Measurements from ENCODE around the gene SPTBN4.
"Not testable (repeated sequence)": the region's sequence is repeated elsewhere in the genome, so short reads cannot be mapped to it uniquely, and the experiment has no call there.

Gene SPTBN4

GRCh38 chr19:40497214-40497613 is 30.4 kb downstream of the SPTBN4 start:
- H2AFZ ChIP-seq (ENCODE audit: low read length): no peak overlapping the region
- no peak overlapping the region for H4K91ac ChIP-seq (ENCODE audit: low read depth, low read length, poor library complexity)
- H2AK5ac ChIP-seq (ENCODE audit: low read depth, low read length): peak overlapping the region; percentile 52
- peak overlapping the region; percentile 92 for H3K23ac ChIP-seq (ENCODE audit: low read depth, low read length, poor library complexity)
- H3K36me3 ChIP-seq (replicated peaks in 1 of 2; ENCODE audit: control insufficient read depth in 2 of 2, insufficient read depth in 2 of 2, low read length in 2 of 2): no peaks in the 10 kb centered on the region
- H3K9ac ChIP-seq (ENCODE audit: low read depth, low read length, poor library complexity): peak overlapping the region; percentile 78
- H3K79me1 ChIP-seq (ENCODE audit: low read depth, low read length): no peaks in the 10 kb centered on the region
- peak overlapping the region; percentile 59 for H2BK5ac ChIP-seq (ENCODE audit: low read length)
- peak overlapping the region; percentile 67 for H2BK12ac ChIP-seq (ENCODE audit: low read length)
- H3K27me3 ChIP-seq (ENCODE audit: control insufficient read depth in 3 of 3, insufficient read depth in 3 of 3, low read depth in 1 of 3, low read length in 3 of 3): peaks cover 0 to 7% (median 0%) of the 10 kb centered on the region in 3 experiments
- peak overlapping the region; percentile 92 for H3K14ac ChIP-seq (ENCODE audit: low read length)
- peak overlapping the region; percentile 47 for H2BK120ac ChIP-seq (ENCODE audit: low read depth, low read length)
- H3K4me1 ChIP-seq (ENCODE audit: control insufficient read depth in 2 of 2, insufficient read depth in 1 of 2, low read depth in 1 of 2, low read length in 2 of 2): peaks cover 0 to under 1% of the 10 kb centered on the region in 2 donors
- peak overlapping the region; percentile 31 for H4K8ac ChIP-seq (ENCODE audit: low read depth, low read length)
- no CpG with 5 or more reads among the region's 12 CpGs for WGBS, 2 donors (ENCODE audit: extremely low coverage in 2 of 2, insufficient read length in 2 of 2, insufficient replicate concordance in 1 of 2)
- H3K27ac ChIP-seq (replicated peaks; ENCODE audit: low read length): no peak overlapping the region
- H3K4me2 ChIP-seq (ENCODE audit: insufficient read depth, low read length, poor library complexity, severe bottlenecking): no peak overlapping the region
- peak overlapping the region in 1 of 2 donors; percentile 5 for H3K4me3 ChIP-seq (ENCODE audit: low read length in 2 of 2)
- H2BK15ac ChIP-seq (ENCODE audit: low read length): no peak overlapping the region
- peaks cover 6 to 7% of the 10 kb centered on the region in 2 donors for H3K9me3 ChIP-seq (replicated peaks in 1 of 2; ENCODE audit: control insufficient read depth in 2 of 2, insufficient read depth in 1 of 2, low read depth in 1 of 2, low read length in 2 of 2)
- H3K4ac ChIP-seq (ENCODE audit: low read length): peak overlapping the region; percentile 81
- no peak for DNase-seq (ENCODE audit: low spot score)
- H3K18ac ChIP-seq (ENCODE audit: low read length): peak overlapping the region; percentile 82

- Histone ChIP-seq H3K4me3 (ENCODE audit: low read length in 2 of 2) (no peak overlapping the region), H2AK5ac (ENCODE audit: low read depth, low read length) (no peak overlapping the region), H3K4me2 (ENCODE audit: insufficient read depth, low read length, poor library complexity, severe bottlenecking) (no peak overlapping the region), H2BK12ac (ENCODE audit: low read length) (no peak overlapping the region), H3K9ac (ENCODE audit: low read depth, low read length, poor library complexity) (no peak overlapping the region), H3K4ac (ENCODE audit: low read length) (no peak overlapping the region), H4K91ac (ENCODE audit: low read depth, low read length, poor library complexity) (no peak overlapping the region), H2AFZ (ENCODE audit: low read length) (no peak overlapping the region), H3K9me3 (replicated peaks in 1 of 2; ENCODE audit: control insufficient read depth in 2 of 2, insufficient read depth in 1 of 2, low read depth in 1 of 2, low read length in 2 of 2) (no peaks in the 10 kb centered on the region), H3K23ac (ENCODE audit: low read depth, low read length, poor library complexity) (no peak overlapping the region), H3K36me3 (replicated peaks in 1 of 2; ENCODE audit: control insufficient read depth in 2 of 2, insufficient read depth in 2 of 2, low read length in 2 of 2) (no peaks in the 10 kb centered on the region), H3K27ac (replicated peaks; ENCODE audit: low read length) (no peak overlapping the region), H3K14ac (ENCODE audit: low read length) (no peak overlapping the region), H2BK5ac (ENCODE audit: low read length) (no peak overlapping the region), H3K18ac (ENCODE audit: low read length) (no peak overlapping the region), H3K4me1 (ENCODE audit: control insufficient read depth in 2 of 2, insufficient read depth in 1 of 2, low read depth in 1 of 2, low read length in 2 of 2) (peaks cover 3 to 17% of the 10 kb centered on the region in 2 donors), H3K27me3 (ENCODE audit: control insufficient read depth in 3 of 3, insufficient read depth in 3 of 3, low read depth in 1 of 3, low read length in 3 of 3) (peaks cover 0 to 7% (median 0%) of the 10 kb centered on the region in 3 experiments), H2BK120ac (ENCODE audit: low read depth, low read length) (no peak overlapping the region), H2BK15ac (ENCODE audit: low read length) (no peak overlapping the region), H3K79me1 (ENCODE audit: low read depth, low read length) (no peaks in the 10 kb centered on the region), H4K8ac (ENCODE audit: low read depth, low read length) (no peak overlapping the region)
- WGBS, 2 donors (ENCODE audit: extremely low coverage in 2 of 2, insufficient read length in 2 of 2, insufficient replicate concordance in 1 of 2): no CpG with 5 or more reads among the region's 5 CpGs
- no peak for DNase-seq (ENCODE audit: low spot score)
Observed at GRCh38 chr19:40499320-40499719, 32.5 kb downstream of the SPTBN4 start.

GRCh38 chr19:40500678-40501530 is 34.1 kb downstream of the SPTBN4 start:
- not testable (repeated sequence) for H3K18ac ChIP-seq (ENCODE audit: low read length); H2BK120ac ChIP-seq (ENCODE audit: low read depth, low read length); H3K27me3 ChIP-seq (ENCODE audit: control insufficient read depth in 3 of 3, insufficient read depth in 3 of 3, low read depth in 1 of 3, low read length in 3 of 3); H2BK15ac ChIP-seq (ENCODE audit: low read length); H4K91ac ChIP-seq (ENCODE audit: low read depth, low read length, poor library complexity); H3K23ac ChIP-seq (ENCODE audit: low read depth, low read length, poor library complexity); H2BK12ac ChIP-seq (ENCODE audit: low read length); H4K8ac ChIP-seq (ENCODE audit: low read depth, low read length); H3K9ac ChIP-seq (ENCODE audit: low read depth, low read length, poor library complexity); H2AFZ ChIP-seq (ENCODE audit: low read length); H3K4ac ChIP-seq (ENCODE audit: low read length); DNase-seq (ENCODE audit: low spot score); H3K4me2 ChIP-seq (ENCODE audit: insufficient read depth, low read length, poor library complexity, severe bottlenecking); H3K4me3 ChIP-seq (ENCODE audit: low read length in 2 of 2); H3K9me3 ChIP-seq (replicated peaks in 1 of 2; ENCODE audit: control insufficient read depth in 2 of 2, insufficient read depth in 1 of 2, low read depth in 1 of 2, low read length in 2 of 2); H3K36me3 ChIP-seq (replicated peaks in 1 of 2; ENCODE audit: control insufficient read depth in 2 of 2, insufficient read depth in 2 of 2, low read length in 2 of 2); H2AK5ac ChIP-seq (ENCODE audit: low read depth, low read length); H3K14ac ChIP-seq (ENCODE audit: low read length); H3K27ac ChIP-seq (replicated peaks; ENCODE audit: low read length); H3K79me1 ChIP-seq (ENCODE audit: low read depth, low read length); H2BK5ac ChIP-seq (ENCODE audit: low read length)
- H3K4me1 ChIP-seq (ENCODE audit: control insufficient read depth in 2 of 2, insufficient read depth in 1 of 2, low read depth in 1 of 2, low read length in 2 of 2): peaks cover 3 to 17% of the 10 kb centered on the region in 2 donors
- no CpG with 5 or more reads among the region's 8 CpGs for WGBS, 2 donors (ENCODE audit: extremely low coverage in 2 of 2, insufficient read length in 2 of 2, insufficient replicate concordance in 1 of 2)

DNA sequence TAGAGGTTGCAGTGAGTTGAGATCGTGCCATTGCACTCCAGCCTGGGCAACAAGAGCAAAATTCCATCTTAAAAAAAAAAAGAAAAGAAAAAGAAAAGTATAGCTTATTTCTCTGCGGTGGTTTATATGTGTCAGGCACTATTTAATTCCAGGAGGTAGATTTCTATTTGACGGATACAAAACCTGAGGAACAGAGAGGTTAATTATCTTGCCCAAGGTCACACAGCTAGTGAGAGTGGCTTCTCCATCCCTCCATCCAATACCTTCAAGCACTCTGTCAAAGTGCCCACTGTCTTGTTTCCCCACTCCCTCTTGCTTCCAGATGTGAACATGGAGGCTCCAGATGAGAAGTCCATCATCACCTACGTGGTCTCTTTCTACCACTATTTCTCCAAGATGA is 34.8 kb downstream of the SPTBN4 start:
- peak overlapping the region; percentile 68 for H2BK15ac ChIP-seq (ENCODE audit: low read length)
- no peak overlapping the region for H4K91ac ChIP-seq (ENCODE audit: low read depth, low read length, poor library complexity)
- H2AK5ac ChIP-seq (ENCODE audit: low read depth, low read length): peak overlapping the region; percentile 87
- no peak overlapping the region for H2AFZ ChIP-seq (ENCODE audit: low read length)
- H3K23ac ChIP-seq (ENCODE audit: low read depth, low read length, poor library complexity): no peak overlapping the region
- no peaks in the 10 kb centered on the region for H3K9me3 ChIP-seq (replicated peaks in 1 of 2; ENCODE audit: control insufficient read depth in 2 of 2, insufficient read depth in 1 of 2, low read depth in 1 of 2, low read length in 2 of 2)
- no peaks in the 10 kb centered on the region for H3K79me1 ChIP-seq (ENCODE audit: low read depth, low read length)
- no peak overlapping the region for H2BK120ac ChIP-seq (ENCODE audit: low read depth, low read length)
- peaks cover 3 to 17% of the 10 kb centered on the region in 2 donors for H3K4me1 ChIP-seq (ENCODE audit: control insufficient read depth in 2 of 2, insufficient read depth in 1 of 2, low read depth in 1 of 2, low read length in 2 of 2)
- H3K9ac ChIP-seq (ENCODE audit: low read depth, low read length, poor library complexity): no peak overlapping the region
- H4K8ac ChIP-seq (ENCODE audit: low read depth, low read length): no peak overlapping the region
- H2BK5ac ChIP-seq (ENCODE audit: low read length): no peak overlapping the region
- no peak overlapping the region for H3K4ac ChIP-seq (ENCODE audit: low read length)
- WGBS, 2 donors (ENCODE audit: extremely low coverage in 2 of 2, insufficient read length in 2 of 2, insufficient replicate concordance in 1 of 2): no CpG with 5 or more reads among the region's 4 CpGs
- no peak for DNase-seq (ENCODE audit: low spot score)
- H3K4me3 ChIP-seq (ENCODE audit: low read length in 2 of 2): no peak overlapping the region
- peaks cover 0 to 8% (median 4%) of the 10 kb centered on the region in 3 experiments for H3K27me3 ChIP-seq (ENCODE audit: control insufficient read depth in 3 of 3, insufficient read depth in 3 of 3, low read depth in 1 of 3, low read length in 3 of 3)
- no peak overlapping the region for H3K4me2 ChIP-seq (ENCODE audit: insufficient read depth, low read length, poor library complexity, severe bottlenecking)
- H3K36me3 ChIP-seq (replicated peaks in 1 of 2; ENCODE audit: control insufficient read depth in 2 of 2, insufficient read depth in 2 of 2, low read length in 2 of 2): no peaks in the 10 kb centered on the region
- no peak overlapping the region for H3K14ac ChIP-seq (ENCODE audit: low read length)
- no peak overlapping the region for H3K18ac ChIP-seq (ENCODE audit: low read length)
- H3K27ac ChIP-seq (replicated peaks; ENCODE audit: low read length): no peak overlapping the region
- no peak overlapping the region for H2BK12ac ChIP-seq (ENCODE audit: low read length)

All from neuronal stem cell (in vitro differentiated cells).